HG03025 (cell line): Measurements from ENCODE around the gene ITGA5.

Experiments used
- ATAC-seq: cut with Tn5 transposase; IDR thresholded peaks from one replicate; pipeline ENCODE4 v1.9.1; 2021; ENCODE audit warnings: mild to moderate bottlenecking, moderate library complexity; ENCODE audit not compliant: unreplicated experiment, low FRiP score

The ITGA5 gene

DNA sequence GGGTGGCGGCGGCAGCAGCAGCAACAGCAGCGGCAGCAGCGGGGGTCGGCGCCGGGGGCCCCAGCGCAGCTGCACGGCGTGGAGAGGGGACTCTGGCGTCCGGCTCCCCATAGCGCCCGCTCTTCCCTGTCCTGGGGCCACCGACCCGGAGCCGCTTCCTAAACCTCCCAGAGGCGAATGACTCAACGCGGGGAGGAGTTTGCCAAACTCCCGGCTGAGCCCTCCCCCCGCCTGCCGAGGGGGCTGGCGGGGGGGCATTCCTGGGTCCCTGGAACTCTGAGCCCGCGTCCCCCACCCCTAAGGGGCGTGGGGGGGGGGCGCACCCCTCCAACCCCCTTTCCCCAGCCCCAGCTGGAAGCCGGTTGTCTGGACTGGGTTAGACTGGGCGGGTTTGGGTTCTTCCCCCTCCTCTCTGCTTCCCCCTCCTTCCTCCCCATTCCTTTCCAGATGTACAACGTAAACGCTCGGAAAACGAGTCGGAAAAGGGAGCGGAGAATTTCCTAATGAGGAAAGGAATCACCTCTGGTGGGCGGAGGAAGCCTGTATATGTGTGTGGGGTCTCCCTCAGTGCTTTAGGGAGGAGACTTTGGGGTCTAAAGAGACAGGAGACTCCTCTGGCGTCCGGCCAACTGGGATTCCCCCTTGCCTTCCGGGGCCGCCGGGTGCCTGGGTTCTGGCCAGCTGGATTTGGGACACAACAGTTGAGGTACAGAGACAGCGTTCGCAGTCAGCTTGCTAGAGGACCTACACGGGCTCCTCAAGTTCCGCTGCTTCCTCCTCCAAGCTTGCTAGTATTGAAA is at the start of gene ITGA5:
Gene ITGA5 (minus strand): TSS at position 179 of the 800 bp plus-strand sequence. CDS start 68 bp downstream, at position 111.
- no peak for ATAC-seq

DNA sequence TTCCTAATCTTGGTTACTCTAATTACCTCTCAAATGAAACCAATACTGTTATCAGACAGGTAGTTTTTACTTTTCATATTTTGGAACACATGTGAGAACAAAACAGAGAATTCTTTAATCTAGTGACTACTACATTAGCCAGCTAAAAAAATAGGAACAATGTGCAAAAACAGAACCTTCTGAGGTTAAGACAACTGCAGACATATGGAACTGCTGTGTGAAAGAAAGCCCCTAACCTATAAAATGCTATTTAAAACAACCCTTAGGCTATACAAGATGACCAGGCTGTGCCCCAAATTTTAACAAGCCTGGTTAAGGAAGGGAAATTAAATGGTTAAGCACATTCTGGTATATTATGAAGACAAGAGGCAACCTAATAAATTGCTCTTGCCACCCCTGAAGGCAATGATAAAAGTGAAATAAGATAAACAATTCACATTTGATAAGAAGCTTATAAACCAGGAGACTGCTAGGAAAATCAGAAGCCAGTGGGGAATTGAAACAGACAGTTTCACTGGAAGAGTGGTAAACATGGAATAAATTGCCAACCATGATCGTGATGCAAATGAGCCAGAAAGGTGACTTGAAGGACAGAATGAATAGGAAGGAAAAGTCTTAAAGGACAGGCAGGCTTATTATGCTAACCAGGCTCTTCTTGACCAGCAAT is 46.9 kb upstream of the ITGA5 start:
- ATAC-seq = no peak

GRCh38 chr12:54463484-54463883 is 44.4 kb upstream of the ITGA5 start:
- no peak for ATAC-seq

DNA sequence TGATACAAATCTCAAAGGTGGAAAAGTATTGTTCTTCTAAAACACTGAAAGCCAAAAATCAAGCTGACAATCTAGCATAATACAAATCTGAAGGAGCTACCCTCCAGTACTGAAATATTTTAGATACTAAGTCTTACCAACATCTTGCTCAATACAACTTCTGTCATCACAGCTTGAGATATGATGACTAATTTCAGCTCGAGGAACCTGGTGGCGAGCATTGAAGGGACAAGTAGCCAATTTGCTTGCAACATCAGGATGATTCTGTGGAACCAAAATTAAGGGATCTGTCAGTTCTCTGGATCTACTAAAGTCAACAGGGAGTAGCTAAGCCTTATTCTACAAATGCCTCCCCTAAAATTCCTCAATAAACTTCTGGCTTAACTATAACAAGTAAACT is 44.0 kb upstream of the ITGA5 start:
- ATAC-seq = no peak

DNA sequence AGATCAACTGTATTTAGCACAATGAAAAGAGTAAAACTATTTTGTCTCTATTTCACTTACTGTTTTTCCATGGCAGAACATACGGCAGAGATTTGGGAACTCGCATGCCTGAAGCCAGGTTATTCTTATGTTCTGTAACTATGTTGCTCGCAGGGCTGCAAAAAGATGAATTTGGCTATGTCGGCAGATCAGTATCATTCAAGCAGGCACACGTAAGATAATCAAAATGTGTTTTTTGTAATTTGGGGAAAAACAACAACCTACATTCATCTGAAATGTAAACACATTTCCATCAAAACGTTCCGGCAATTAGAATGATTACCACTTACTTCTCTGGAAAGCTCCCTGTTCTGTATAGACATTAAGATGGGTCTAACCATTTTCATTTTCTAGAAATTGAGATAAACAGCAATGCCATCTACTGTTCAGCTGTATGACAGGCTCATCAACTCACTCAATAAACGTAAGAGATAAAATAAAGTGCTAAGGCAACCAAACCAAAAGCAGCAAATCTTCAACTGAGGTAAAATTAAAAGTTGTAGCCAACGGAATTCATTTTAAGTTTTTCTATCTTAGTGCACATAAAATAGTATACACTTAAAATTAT is 41.4 kb upstream of the ITGA5 start:
- no peak for ATAC-seq

- ATAC-seq = no peak
These were observed 40.3 kb upstream of the ITGA5 start for GRCh38 chr12:54459355-54459754.

DNA sequence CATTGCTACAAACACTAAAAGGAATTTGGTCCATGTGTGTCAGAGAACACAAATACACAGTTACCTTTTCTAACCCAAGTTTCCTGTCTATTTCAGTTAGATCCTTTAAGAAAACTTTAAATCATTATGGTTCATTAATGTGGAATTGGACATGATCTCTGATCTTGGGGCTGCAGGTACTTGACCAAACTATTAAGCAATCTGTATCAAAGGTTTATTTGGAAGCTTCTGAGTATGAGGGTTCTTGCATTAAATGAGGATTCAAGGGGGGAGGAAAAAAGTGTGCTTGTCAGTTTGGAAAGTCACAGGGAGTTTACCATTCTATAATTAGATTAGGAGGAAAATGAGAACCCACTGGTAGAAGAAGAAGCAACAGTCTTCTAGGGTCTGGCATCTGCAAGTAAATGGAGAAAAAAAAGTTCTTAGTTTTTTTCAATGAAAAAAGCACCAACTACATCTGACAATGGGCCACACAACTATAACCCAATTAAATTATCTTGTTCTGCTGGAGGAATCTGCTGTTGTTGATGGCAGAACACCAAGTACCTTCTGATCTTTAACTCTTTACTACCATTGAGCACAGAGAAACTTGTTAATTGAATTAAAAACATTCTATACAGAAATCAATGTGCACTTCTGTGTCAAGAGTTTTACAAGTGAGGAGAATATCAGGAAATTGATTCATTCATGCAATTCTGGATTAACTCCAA is 36.8 kb upstream of the ITGA5 start:
- no peak for ATAC-seq

- ATAC-seq = no peak
These were observed 33.6 kb upstream of the ITGA5 start for GRCh38 chr12:54452628-54453027.

- no peak for ATAC-seq
These were observed 29.3 kb upstream of the ITGA5 start for GRCh38 chr12:54448344-54448743.

- no peak for ATAC-seq
These were observed 28.9 kb upstream of the ITGA5 start for GRCh38 chr12:54447917-54448316.

- ATAC-seq = no peak
These were observed 25.1 kb upstream of the ITGA5 start for GRCh38 chr12:54444206-54444605.

DNA sequence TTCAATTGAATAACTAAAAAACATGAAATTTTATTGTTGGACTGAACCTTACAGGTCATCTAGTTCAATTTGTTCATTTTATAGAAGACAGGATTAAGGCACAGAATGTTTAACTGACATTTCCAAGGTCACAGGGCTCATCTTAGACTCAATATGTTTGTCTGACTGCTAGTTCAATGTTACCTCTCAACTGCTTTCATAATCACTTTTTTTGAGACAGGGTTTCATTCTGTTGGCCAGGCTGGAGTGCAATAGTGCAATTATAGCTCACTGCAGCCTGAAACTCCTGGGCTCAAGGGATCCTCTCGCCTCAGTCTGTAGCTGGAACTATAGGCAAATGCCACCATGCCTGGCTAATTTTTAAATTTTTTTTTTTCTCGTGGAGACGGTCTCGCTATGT is 24.4 kb upstream of the ITGA5 start:
- no peak for ATAC-seq

GRCh38 chr12:54442961-54443360 is 23.9 kb upstream of the ITGA5 start:
- no peak for ATAC-seq

DNA sequence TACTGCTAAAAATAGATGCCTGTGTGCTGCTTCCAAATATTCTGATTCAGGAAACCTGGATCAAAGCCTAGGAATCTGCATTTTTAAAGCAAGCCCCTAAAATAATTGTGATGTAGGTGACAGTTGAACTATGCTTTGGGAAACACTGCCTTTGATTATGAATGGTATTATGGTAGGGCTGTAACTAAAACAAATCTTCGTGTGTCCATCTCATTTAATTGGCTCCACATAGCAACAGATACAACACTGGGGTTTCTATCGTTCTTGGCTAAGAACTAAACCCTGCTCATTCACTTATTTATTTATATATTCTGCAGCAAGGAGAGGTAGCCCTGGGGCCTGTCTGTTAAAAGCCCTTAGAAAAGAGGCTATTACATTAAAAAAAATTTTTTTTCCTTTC is 23.0 kb upstream of the ITGA5 start:
- ATAC-seq = no peak

DNA sequence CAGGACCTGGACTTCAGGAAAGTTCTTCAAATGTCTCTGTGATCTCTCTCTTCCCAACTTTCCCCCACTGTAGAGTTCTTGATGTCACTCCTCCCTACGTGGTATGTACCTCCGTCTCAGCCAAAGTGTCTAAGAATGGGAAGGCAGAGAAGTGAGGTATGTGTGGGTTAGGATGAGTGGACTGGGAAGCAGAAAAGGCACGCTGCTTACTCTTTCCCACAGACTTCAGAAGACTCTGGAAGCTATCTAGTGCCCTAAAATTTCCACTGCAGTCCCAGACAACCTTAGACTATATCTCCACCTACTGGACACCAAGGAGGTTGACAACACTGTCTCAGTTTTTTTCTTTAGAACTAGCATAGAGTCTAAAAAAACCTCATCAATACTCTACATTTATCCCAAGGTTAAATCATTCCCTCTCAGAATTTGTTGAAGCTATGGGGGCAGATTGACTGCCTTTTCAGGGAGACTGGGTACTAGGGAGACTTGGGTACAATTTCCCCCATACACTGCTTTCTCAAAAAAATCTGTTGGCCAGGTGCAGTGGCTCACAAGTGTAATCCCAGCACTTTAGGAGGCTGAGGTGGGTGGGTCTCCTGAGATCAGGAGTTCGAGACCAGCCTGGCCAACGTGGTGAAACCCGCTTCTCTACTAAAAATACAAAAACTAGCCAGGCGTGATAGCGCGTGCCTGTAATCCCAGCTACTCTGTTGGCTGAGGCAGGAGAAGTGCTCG is 20.6 kb upstream of the ITGA5 start:
- no peak for ATAC-seq

DNA sequence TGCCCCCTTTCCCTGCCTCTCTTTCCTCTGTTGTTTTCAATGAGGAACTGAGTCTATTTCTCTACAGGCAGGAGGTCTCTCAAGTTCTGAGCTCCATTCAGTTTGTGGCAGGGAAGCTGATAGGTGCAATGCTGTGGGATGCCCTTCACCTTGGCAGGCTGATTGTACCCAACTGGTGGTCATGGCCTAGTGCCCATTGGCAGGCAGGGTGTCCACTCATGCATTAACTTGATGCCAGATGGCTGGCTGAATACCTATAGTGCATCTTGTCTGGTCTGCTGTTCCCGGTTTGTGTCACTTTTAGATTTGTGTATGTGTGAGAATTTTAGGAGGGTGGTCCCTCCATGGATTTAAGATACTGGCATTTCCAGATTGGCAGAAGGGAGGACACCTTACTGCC is 20.0 kb upstream of the ITGA5 start:
- no peak for ATAC-seq

- no peak for ATAC-seq
These were observed 19.5 kb upstream of the ITGA5 start for GRCh38 chr12:54438517-54438916.

DNA sequence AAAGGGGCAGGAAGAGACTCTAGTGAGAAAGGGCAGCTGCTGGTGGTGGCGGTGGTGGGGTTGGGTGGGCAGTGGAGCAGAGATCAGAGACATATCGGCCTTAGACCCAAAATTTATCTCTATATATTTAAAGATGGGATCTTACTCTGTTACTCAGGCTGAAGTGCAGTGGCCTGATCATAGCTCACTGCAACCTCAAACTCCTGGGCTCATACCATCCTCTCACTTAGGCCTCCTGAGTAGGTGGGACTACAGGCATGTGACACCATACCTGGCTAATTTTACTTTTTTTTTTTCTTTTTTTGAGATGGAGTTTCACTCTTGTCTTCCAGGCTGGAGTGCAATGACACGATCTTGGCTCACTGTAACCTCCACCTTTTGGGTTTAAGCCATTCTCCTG is 18.6 kb upstream of the ITGA5 start:
- no peak for ATAC-seq

DNA sequence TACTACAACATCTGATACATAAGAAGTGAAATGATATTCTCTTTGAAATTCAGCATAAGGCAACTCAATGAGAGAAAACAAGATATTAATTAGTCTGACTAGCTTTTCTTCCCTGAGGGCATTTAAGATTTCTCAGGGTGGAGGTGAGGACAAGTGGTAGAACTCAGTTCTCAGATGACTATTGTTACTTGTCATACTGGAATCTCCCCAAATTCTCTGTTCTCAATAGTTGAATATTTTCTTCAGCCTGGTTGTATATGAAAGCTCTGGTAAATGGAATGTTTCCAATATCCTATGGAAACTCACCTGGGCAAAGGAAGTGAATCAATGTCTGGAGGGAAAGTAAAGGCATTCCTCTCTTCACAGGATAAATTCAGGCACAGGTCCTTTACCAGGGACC is 18.2 kb upstream of the ITGA5 start:
- no peak for ATAC-seq

- ATAC-seq = no peak
These were observed 13.7 kb upstream of the ITGA5 start for GRCh38 chr12:54432815-54433164.
